Fibroblast of lung (primary cell): ENCODE measurements around the gene NOXRED1.

Experiments
- CTCF ChIP-seq, 2 donors: IDR thresholded peaks in 1 of 2; conservative IDR thresholded peaks in 1 of 2; 1 replicate in 1 of 2; 2 replicates in 1 of 2; pipeline ENCODE4 v1.5.1; 2011 to 2012; ENCODE audit warnings: low read length in 2 of 2, control low read depth in 1 of 2, inconsistent platforms in 1 of 2, low read depth in 1 of 2, mild to moderate bottlenecking in 1 of 2
- EZH2 ChIP-seq: IDR thresholded peaks from 2 replicates; pipeline ENCODE4 v1.5.1; 2012; ENCODE audit warnings: low read length, control low read depth, mild to moderate bottlenecking; ENCODE audit errors: missing control alignments

GRCh38 chr14:77409131-77409533 is 14.2 kb downstream of the NOXRED1 start:
- TF ChIP-seq CTCF (conservative IDR thresholded peaks at IDR 0.05 in 1 of 2, IDR thresholded peaks at IDR 0.05 in 1 of 2; ENCODE audit: low read depth in 1 of 2, low read length in 2 of 2) (peak in 1 of 2 donors; percentile 22), EZH2 (no peak)
